Natural killer cell (primary cell): ENCODE data around the gene BET1. TPM values are rescaled to one million over a fixed set of nuclear protein-coding genes. Genes with fewer than 3 reads are reported as not detected.

ENCODE experiments used
- ATAC-seq, 3 donors: fragments of 150-1000 bp in 2 of 3; fragments of 200-7000 bp in 1 of 3; cut with Tn5 transposase; 1 replicate in 1 of 3; 2 replicates in 2 of 3; pipeline ENCODE4 v1.10.0; 2021; ENCODE audit warnings: mild to moderate bottlenecking in 2 of 3, moderate library complexity in 2 of 3
- DNase-seq, 2 donors: peaks; one replicate each; pipeline versions ENCODE4 v3.0.0 to v3.0.0-alpha.2; 2013 to 2021; ENCODE audit warnings: mixed read lengths in 1 of 2
- H3K27ac ChIP-seq: one replicate; pipeline ENCODE4 v1.5.1; 2013; ENCODE audit warnings: mild to moderate bottlenecking, low read length
- H3K27me3 ChIP-seq: one replicate; pipeline ENCODE4 v1.6.1; 2013; ENCODE audit warnings: low read length; ENCODE audit not compliant: control insufficient read depth, insufficient read depth
- H3K36me3 ChIP-seq: one replicate; pipeline ENCODE4 v1.6.1; 2013; ENCODE audit warnings: low read length; ENCODE audit not compliant: control insufficient read depth, insufficient read depth
- H3K4me1 ChIP-seq: one replicate; pipeline ENCODE4 v1.6.1; 2013; ENCODE audit warnings: low read length; ENCODE audit not compliant: control insufficient read depth, insufficient read depth
- H3K4me3 ChIP-seq: one replicate; pipeline ENCODE4 v1.5.1; 2013; ENCODE audit warnings: low read length
- H3K9me3 ChIP-seq: one replicate; pipeline ENCODE4 v1.6.1; 2013; ENCODE audit warnings: low read length; ENCODE audit not compliant: control insufficient read depth, insufficient read depth
- H3K27ac Mint-ChIP-seq, 2 donors: one replicate each; pipeline ENCODE4 v1.8.0; 2022; ENCODE audit warnings: mild to moderate bottlenecking in 2 of 2, mixed read lengths in 2 of 2, moderate library complexity in 1 of 2
- H3K27me3 Mint-ChIP-seq, 2 donors: one replicate each; pipeline ENCODE4 v1.8.0; 2022; ENCODE audit warnings: low read depth in 2 of 2, mixed read lengths in 2 of 2
- H3K36me3 Mint-ChIP-seq: one replicate; pipeline ENCODE4 v1.8.0; 2022; ENCODE audit warnings: mixed read lengths
- H3K4me1 Mint-ChIP-seq, 2 donors: one replicate each; pipeline ENCODE4 v1.8.0; 2022; ENCODE audit warnings: mixed read lengths in 2 of 2
- H3K4me3 Mint-ChIP-seq: one replicate; pipeline ENCODE4 v1.8.0; 2022; ENCODE audit warnings: mild to moderate bottlenecking, moderate library complexity, mixed read lengths
- H3K9me3 Mint-ChIP-seq, 2 donors: one replicate each; pipeline ENCODE4 v1.8.0; 2022; ENCODE audit warnings: mixed read lengths in 2 of 2
- CTCF ChIP-seq: fragments of 200-600 bp; IDR thresholded peaks from one replicate; pipeline ENCODE4 v1.8.0; 2022; ENCODE audit warnings: antibody characterized with exemption
- WGBS: methylation state at CpG from one replicate; pipeline ENCODE4 v1.1.7; 2013; ENCODE audit warnings: missing lambda C conversion rate; ENCODE audit not compliant: insufficient coverage; 5-methylcytosine and 5-hydroxymethylcytosine counted together
- intact Hi-C: fragments of 100-400 bp; cut with micrococcal nuclease; formaldehyde crosslinking; loops from one replicate; pipeline ENCODE4 v1.14.2; 2022
- total RNA-seq, 4 donors: library from RNA; stranded (reverse); fragments of 120-200 nt in 1 of 4; gene quantifications; one replicate each; pipeline versions ENCODE4 v1.2.3 to v1.2.4, GENCODE V29; 2013 to 2022

Gene BET1
- total RNA-seq, 3 donors from 2014 or later (not counting 1 experiment from before 2014, with no cell fraction given): 13.1 to 14.0 (median 13.9) TPM

- intact Hi-C loops: no loop called here
- H3K36me3 ChIP-seq: no peaks in the 10 kb centered on the region
- H3K27ac ChIP-seq: no peak overlapping the region
- no peaks in the 10 kb centered on the region for H3K27me3 ChIP-seq
- ATAC-seq (no peak), DNase-seq (no peak)
- H3K9me3 ChIP-seq: no peaks in the 10 kb centered on the region
- Mint-ChIP-seq H3K9me3 (no peaks in the 10 kb centered on the region), H3K36me3 (no peaks in the 10 kb centered on the region), H3K27me3 (peaks cover 29 to 54% of the 10 kb centered on the region in 2 donors), H3K4me3 (no peak overlapping the region), H3K4me1 (no peaks in the 10 kb centered on the region), H3K27ac (no peak overlapping the region)
- TF ChIP-seq CTCF: no peak
- H3K4me1 ChIP-seq: no peaks in the 10 kb centered on the region
- H3K4me3 ChIP-seq: no peak overlapping the region
- WGBS: 94% methylated on average over 35 of the region's 35 CpGs
Observed at GRCh38 chr7:94011714-94012353, 7.7 kb upstream of the BET1 start.

- H3K4me1 Mint-ChIP-seq: peaks cover 11 to 15% of the 10 kb centered on the region in 2 donors
- no peak for TF ChIP-seq CTCF
- Histone ChIP-seq H3K4me3 (no peak overlapping the region), H3K9me3 (no peaks in the 10 kb centered on the region), H3K27me3 (peaks cover 4% of the 10 kb centered on the region), H3K27ac (no peak overlapping the region), H3K36me3 (no peaks in the 10 kb centered on the region), H3K4me1 (peaks cover 5% of the 10 kb centered on the region)
- H3K4me3 Mint-ChIP-seq: no peak overlapping the region
- H3K27ac Mint-ChIP-seq: no peak overlapping the region
- ATAC-seq (no peak), DNase-seq (no peak)
- H3K9me3 Mint-ChIP-seq: no peaks in the 10 kb centered on the region
- intact Hi-C loops: no loop called here
- 41% methylated on average over 2 of the region's 2 CpGs for WGBS
- no peaks in the 10 kb centered on the region for H3K36me3 Mint-ChIP-seq
- peaks cover 19 to 30% of the 10 kb centered on the region in 2 donors for H3K27me3 Mint-ChIP-seq
Observed at GRCh38 chr7:94008537-94008936, 4.4 kb upstream of the BET1 start.

- no peak for DNase-seq
- Histone ChIP-seq H3K4me1 (peaks cover 5% of the 10 kb centered on the region), H3K36me3 (no peaks in the 10 kb centered on the region), H3K27ac (no peak overlapping the region), H3K4me3 (no peak overlapping the region), H3K9me3 (no peaks in the 10 kb centered on the region), H3K27me3 (peaks cover 4% of the 10 kb centered on the region)
- intact Hi-C loops: loop anchor here (2.0 kb wide), 1 partner anchor 775 kb away; no protein-coding TSS in a partner anchor
- no peaks in the 10 kb centered on the region for H3K36me3 Mint-ChIP-seq
- H3K4me3 Mint-ChIP-seq: no peak overlapping the region
- H3K9me3 Mint-ChIP-seq: no peaks in the 10 kb centered on the region
- no peak overlapping the region for H3K27ac Mint-ChIP-seq
- H3K27me3 Mint-ChIP-seq: peaks cover 10 to 15% of the 10 kb centered on the region in 2 donors
- no peak for ATAC-seq
- WGBS: 78% methylated on average over 1 of the region's 3 CpGs
- TF ChIP-seq CTCF: no peak
- peaks cover 25 to 37% of the 10 kb centered on the region in 2 donors for H3K4me1 Mint-ChIP-seq
Observed at GRCh38 chr7:94005753-94006152, 1.6 kb upstream of the BET1 start.
